Neural cell (in vitro differentiated cells): ENCODE data around the gene CARD19. TPM values are rescaled to one million over a fixed set of nuclear protein-coding genes. Genes with fewer than 3 reads are reported as not detected.
"Not testable (repeated sequence)": the region's sequence is repeated elsewhere in the genome, so short reads cannot be mapped to it uniquely, and the experiment has no call there.

ENCODE experiments used
- H2AFZ ChIP-seq: fragments of 200-600, 300-800 bp; sonication (generic), shearing (Covaris generic); 2 replicates; pipeline ENCODE4 v1.6.0; 2014; ENCODE audit warnings: low read depth, mild to moderate bottlenecking, antibody characterized with exemption, low read length, moderate library complexity
- H3F3A ChIP-seq: fragments of 200-600 bp; shearing (Covaris generic); 2 replicates; pipeline ENCODE4 v1.6.1; 2016; ENCODE audit warnings: mild to moderate bottlenecking, moderate library complexity, mixed read lengths, antibody characterized with exemption, low read length; ENCODE audit not compliant: insufficient read depth, poor library complexity, severe bottlenecking
- H3K27ac ChIP-seq: fragments of 200-600, 300-800 bp; sonication (generic), shearing (Covaris generic); 2 replicates; pipeline ENCODE4 v1.5.1; 2014; ENCODE audit warnings: mild to moderate bottlenecking, low read length, moderate library complexity
- H3K27me3 ChIP-seq: fragments of 300-800, 200-600 bp; sonication (generic), shearing (Covaris generic); 2 replicates; pipeline ENCODE4 v1.6.0; 2014; ENCODE audit warnings: mild to moderate bottlenecking, low read depth, low read length, moderate library complexity; ENCODE audit not compliant: insufficient read depth
- H3K36me3 ChIP-seq: fragments of 300-800, 200-600 bp; sonication (generic), shearing (Covaris generic); 2 replicates; pipeline ENCODE4 v1.5.1; 2014; ENCODE audit warnings: mild to moderate bottlenecking, antibody characterized with exemption, low read length, moderate library complexity; ENCODE audit not compliant: insufficient read depth
- H3K4me2 ChIP-seq: fragments of 300-800, 200-600 bp; sonication (generic), shearing (Covaris generic); 2 replicates; pipeline ENCODE4 v1.6.0; 2014; ENCODE audit warnings: mild to moderate bottlenecking, low read length
- H3K4me3 ChIP-seq: fragments of 300-800, 200-600 bp; sonication (generic), shearing (Covaris generic); 2 replicates; pipeline ENCODE4 v1.5.1; 2014; ENCODE audit warnings: mild to moderate bottlenecking, low read length, moderate library complexity
- H3K79me2 ChIP-seq: fragments of 200-600 bp; shearing (Covaris generic); replicated peaks from 2 replicates; pipeline ENCODE4 v1.6.0; 2014; ENCODE audit warnings: mild to moderate bottlenecking, low read length, moderate library complexity; ENCODE audit not compliant: insufficient read depth
- H3K9ac ChIP-seq: fragments of 300-800, 200-600 bp; sonication (generic), shearing (Covaris generic); 2 replicates; pipeline ENCODE4 v1.6.1; 2016; ENCODE audit warnings: mild to moderate bottlenecking, low read length, mixed read lengths
- H3K9me2 ChIP-seq: fragments of 200-600 bp; shearing (Covaris generic); 2 replicates; pipeline ENCODE4 v1.6.1; 2016; ENCODE audit warnings: mild to moderate bottlenecking, low read length, mixed read lengths; ENCODE audit not compliant: insufficient read depth
- H3K9me3 ChIP-seq: fragments of 200-600, 300-800 bp; sonication (generic), shearing (Covaris generic); 2 replicates; pipeline ENCODE4 v1.6.1; 2016; ENCODE audit warnings: mild to moderate bottlenecking, mixed run types, low read length, moderate library complexity, mixed read lengths
- H4K20me1 ChIP-seq: fragments of 200-600 bp; shearing (Covaris generic); 2 replicates; pipeline ENCODE4 v1.6.1; 2016; ENCODE audit warnings: mild to moderate bottlenecking, mixed run types; ENCODE audit not compliant: insufficient read depth
- EZH2 ChIP-seq: fragments of 200-600, 300-800 bp; shearing (Covaris generic), sonication (generic); IDR thresholded peaks from 2 replicates; pipeline ENCODE4 v1.6.1; 2014; ENCODE audit warnings: antibody characterized with exemption, low read length, borderline replicate concordance, mild to moderate bottlenecking; ENCODE audit not compliant: insufficient read depth, poor library complexity, severe bottlenecking
- SMC3 ChIP-seq: fragments of 450-650 bp; conservative IDR thresholded peaks from 2 replicates; pipeline ENCODE4 v1.6.1; 2014; ENCODE audit warnings: antibody characterized with exemption, mild to moderate bottlenecking, moderate library complexity; ENCODE audit not compliant: poor library complexity
- TAF1 ChIP-seq: IDR thresholded peaks from 2 replicates; pipeline ENCODE4 v1.6.1; 2012; ENCODE audit warnings: low read depth
- polyA plus RNA-seq: library from polyadenylated mRNA; depleted of rRNA; stranded (reverse); fragments of >200 nt; gene quantifications from 2 replicates; pipeline ENCODE4 v1.2.3, GENCODE V29; 2014
- TF ChIP-seq, protein P1 (sequence below): IDR thresholded peaks from 2 replicates; pipeline ENCODE4 v1.6.1; 2012; ENCODE audit warnings: borderline replicate concordance

CARD19 gene
- polyA plus RNA-seq, 1 donor from 2014 or later, result 66.7 TPM

DNA sequence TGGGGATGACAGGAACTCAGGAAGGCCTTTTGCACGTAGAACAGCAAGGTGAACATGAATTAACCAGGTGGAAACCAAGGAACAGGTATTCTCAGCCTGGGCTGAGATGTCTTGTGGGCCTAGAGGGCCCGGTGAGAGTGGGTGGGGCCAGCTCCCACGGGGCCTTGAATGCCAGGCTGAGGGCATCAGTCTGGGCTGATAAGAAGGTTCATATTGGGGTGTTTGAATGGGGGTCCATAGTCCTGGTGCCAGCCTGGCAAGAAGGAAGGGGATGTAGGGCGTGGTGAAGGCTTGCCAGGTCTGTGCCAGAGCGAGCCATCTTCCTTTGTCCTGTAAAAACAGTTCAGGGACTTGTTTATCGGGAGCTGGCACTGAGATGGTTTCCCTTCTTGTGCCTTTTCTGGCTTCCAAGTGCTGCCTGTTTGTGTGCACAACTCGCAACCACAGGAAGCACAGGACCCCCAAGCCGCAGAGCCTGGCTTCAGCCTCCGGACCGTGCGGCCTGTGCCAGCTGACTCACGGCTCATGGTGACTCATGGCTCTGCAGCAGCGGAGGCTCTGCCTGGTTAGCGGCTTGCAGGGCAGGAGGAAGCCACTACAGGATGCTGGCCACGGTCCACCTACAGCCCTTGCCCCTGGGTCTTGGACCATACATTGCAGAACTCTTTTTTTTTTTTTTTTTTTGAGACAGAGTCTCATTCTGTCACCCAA is 2.4 kb downstream of the CARD19 start (continued):
- TF ChIP-seq EZH2 (no peak), SMC3 (no peak), TAF1 (no peak)

DNA sequence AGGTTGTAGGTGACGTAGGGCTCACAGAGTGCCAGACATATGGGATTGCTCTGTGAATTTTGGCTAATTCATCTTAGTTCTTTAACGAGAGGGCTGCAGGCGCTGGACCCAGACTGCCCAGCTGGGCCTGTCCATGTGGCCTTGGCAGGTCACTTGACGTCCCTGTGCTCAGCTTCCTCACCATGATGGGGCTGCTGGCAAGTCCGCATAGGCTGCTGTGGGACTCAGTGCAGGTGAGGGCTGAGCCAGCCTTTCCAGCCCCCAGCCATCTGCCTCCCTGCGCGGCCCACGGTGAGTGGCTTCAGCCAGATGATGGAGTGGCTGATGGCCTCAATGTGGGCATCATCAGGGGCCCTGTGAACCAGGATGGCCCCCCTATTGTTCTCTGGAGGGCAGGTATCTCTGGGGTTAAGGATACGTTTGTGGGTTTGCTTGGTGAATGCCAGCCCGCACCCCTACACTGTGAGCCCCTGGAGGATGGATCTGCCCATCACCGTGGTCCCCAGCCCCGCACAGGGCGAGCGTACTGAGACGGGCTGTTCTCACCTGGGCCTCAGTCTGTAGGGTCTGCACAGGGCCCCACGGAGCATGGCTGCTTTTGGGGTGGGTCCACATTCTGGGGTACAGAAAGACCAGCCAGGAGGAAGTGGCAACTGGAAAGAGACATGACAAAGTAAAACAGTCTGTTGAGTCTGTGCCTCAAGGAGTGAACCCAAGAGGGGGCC is 3.7 kb downstream of the CARD19 start:
- H3K9me3 ChIP-seq, result no peaks in the 10 kb centered on the region
- H3K9me2 ChIP-seq, result no peaks in the 10 kb centered on the region
- H3K36me3 ChIP-seq, result no peaks in the 10 kb centered on the region
- TF ChIP-seq EZH2, result no peak
- no peak overlapping the region for H3K27ac ChIP-seq
- H2AFZ ChIP-seq, result no peak overlapping the region
- no peak overlapping the region for H3K4me2 ChIP-seq
- H3K27me3 ChIP-seq, result no peaks in the 10 kb centered on the region
- H3K9ac ChIP-seq, result no peak overlapping the region
- peaks cover 4% of the 10 kb centered on the region for H3K79me2 ChIP-seq
- H4K20me1 ChIP-seq, result no peaks in the 10 kb centered on the region
- no peak overlapping the region for H3K4me3 ChIP-seq
- no peaks in the 10 kb centered on the region for H3F3A ChIP-seq

DNA sequence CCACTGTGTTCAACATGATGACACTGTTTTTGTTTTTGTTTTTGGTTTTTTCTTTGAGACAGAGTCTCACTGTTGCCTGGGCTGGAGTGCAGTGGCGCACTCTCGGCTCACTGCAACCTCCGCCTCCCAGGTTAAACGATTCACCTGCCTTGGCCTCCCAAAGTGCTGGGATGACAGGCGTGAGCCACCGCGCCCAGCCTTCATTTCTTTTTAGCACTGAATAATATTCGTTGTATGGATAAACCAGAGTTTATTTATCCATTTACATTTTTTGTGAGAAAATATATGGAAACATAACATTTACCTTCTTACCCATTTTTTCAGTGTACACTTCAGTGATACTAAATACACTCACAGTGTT is 4.2 kb downstream of the CARD19 start:
- Histone ChIP-seq H3F3A (no peaks in the 10 kb centered on the region), H3K27ac (no peak overlapping the region), H3K9ac (no peak overlapping the region), H3K4me2 (no peak overlapping the region), H4K20me1 (no peaks in the 10 kb centered on the region), H2AFZ (no peak overlapping the region), H3K9me2 (no peaks in the 10 kb centered on the region), H3K4me3 (no peak overlapping the region), H3K79me2 (peaks cover 4% of the 10 kb centered on the region), H3K36me3 (no peaks in the 10 kb centered on the region), H3K27me3 (no peaks in the 10 kb centered on the region), H3K9me3 (no peaks in the 10 kb centered on the region)
- no peak for TF ChIP-seq TAF1
- TF ChIP-seq SMC3, result no peak
- TF ChIP-seq, protein P1, sequence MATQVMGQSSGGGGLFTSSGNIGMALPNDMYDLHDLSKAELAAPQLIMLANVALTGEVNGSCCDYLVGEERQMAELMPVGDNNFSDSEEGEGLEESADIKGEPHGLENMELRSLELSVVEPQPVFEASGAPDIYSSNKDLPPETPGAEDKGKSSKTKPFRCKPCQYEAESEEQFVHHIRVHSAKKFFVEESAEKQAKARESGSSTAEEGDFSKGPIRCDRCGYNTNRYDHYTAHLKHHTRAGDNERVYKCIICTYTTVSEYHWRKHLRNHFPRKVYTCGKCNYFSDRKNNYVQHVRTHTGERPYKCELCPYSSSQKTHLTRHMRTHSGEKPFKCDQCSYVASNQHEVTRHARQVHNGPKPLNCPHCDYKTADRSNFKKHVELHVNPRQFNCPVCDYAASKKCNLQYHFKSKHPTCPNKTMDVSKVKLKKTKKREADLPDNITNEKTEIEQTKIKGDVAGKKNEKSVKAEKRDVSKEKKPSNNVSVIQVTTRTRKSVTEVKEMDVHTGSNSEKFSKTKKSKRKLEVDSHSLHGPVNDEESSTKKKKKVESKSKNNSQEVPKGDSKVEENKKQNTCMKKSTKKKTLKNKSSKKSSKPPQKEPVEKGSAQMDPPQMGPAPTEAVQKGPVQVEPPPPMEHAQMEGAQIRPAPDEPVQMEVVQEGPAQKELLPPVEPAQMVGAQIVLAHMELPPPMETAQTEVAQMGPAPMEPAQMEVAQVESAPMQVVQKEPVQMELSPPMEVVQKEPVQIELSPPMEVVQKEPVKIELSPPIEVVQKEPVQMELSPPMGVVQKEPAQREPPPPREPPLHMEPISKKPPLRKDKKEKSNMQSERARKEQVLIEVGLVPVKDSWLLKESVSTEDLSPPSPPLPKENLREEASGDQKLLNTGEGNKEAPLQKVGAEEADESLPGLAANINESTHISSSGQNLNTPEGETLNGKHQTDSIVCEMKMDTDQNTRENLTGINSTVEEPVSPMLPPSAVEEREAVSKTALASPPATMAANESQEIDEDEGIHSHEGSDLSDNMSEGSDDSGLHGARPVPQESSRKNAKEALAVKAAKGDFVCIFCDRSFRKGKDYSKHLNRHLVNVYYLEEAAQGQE, result no peak

DNA sequence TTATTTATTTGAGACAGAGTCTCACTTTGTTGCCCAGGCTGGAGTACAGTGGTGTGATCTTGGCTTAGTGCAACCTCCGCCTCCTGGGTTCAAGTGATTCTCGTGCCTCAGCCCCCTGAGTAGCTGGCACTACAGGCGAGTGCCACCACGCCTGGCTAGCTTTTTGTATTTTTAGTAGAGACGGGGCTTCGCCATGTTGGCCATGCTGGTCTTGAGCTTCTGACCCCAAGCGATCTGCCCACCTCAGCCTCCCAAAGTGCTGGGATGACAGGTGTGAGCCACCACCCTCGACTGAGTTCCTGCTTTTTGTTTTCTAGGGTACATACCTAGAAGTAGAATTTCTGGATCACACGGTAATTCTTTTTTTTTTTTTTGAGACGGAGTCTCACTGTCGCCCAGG is 5.1 kb downstream of the CARD19 start:
- H3K9ac ChIP-seq, H3K4me3 ChIP-seq, H3F3A ChIP-seq, H3K27ac ChIP-seq, H3K27me3 ChIP-seq, H3K9me3 ChIP-seq, H3K36me3 ChIP-seq, H3K4me2 ChIP-seq, H2AFZ ChIP-seq, H3K79me2 ChIP-seq, H3K9me2 ChIP-seq, H4K20me1 ChIP-seq: not testable (repeated sequence)
